SU-DHL-6 (cell line): ENCODE measurements around the gene HDAC3.

Experiments
- H2AFZ ChIP-seq: fragments of 200-600 bp; sonication (generic); 2 replicates; pipeline ENCODE4 v1.6.1; 2014; ENCODE audit warnings: low read depth, mild to moderate bottlenecking, moderate library complexity, mixed read lengths, antibody characterized with exemption, low read length; ENCODE audit not compliant: severe bottlenecking
- H3F3A ChIP-seq: fragments of 200-600 bp; shearing (Covaris generic); 2 replicates; pipeline ENCODE4 v1.6.0; 2016; ENCODE audit warnings: antibody characterized with exemption, mild to moderate bottlenecking; ENCODE audit not compliant: insufficient read depth
- H3K27ac ChIP-seq: fragments of 200-600 bp; sonication (generic); 2 replicates; pipeline ENCODE4 v1.5.1; 2016; ENCODE audit warnings: low read depth, mild to moderate bottlenecking, low read length, moderate library complexity, mixed read lengths
- H3K27me3 ChIP-seq: fragments of 200-600 bp; sonication (generic), shearing (Covaris generic); 2 replicates; pipeline ENCODE4 v1.6.0; 2014; ENCODE audit warnings: mild to moderate bottlenecking, low read length
- H3K36me3 ChIP-seq: fragments of 200-600 bp; sonication (generic); 2 replicates; pipeline ENCODE4 v1.6.1; 2014; ENCODE audit warnings: mild to moderate bottlenecking, low read length, mixed read lengths
- H3K4me2 ChIP-seq: fragments of 300-600, 200-600 bp; shearing (Covaris generic), sonication (generic); 2 replicates; pipeline ENCODE4 v1.6.0; 2014; ENCODE audit warnings: low read length, low read depth, mild to moderate bottlenecking; ENCODE audit not compliant: poor library complexity, severe bottlenecking
- H3K4me3 ChIP-seq: fragments of 200-600 bp; sonication (generic); 2 replicates; pipeline ENCODE4 v1.5.1; 2014; ENCODE audit warnings: antibody characterized with exemption, low read length, mild to moderate bottlenecking, mixed read lengths; ENCODE audit not compliant: insufficient read depth, poor library complexity, severe bottlenecking
- H3K79me2 ChIP-seq: fragments of 200-600 bp; sonication (generic); 2 replicates; pipeline ENCODE4 v1.6.1; 2014; ENCODE audit warnings: mild to moderate bottlenecking, low read length, moderate library complexity; ENCODE audit not compliant: insufficient read depth
- H3K9ac ChIP-seq: fragments of 200-600 bp; sonication (generic); 2 replicates; pipeline ENCODE4 v1.7.0; 2014; ENCODE audit warnings: mild to moderate bottlenecking, low read length
- H3K9me2 ChIP-seq: fragments of 200-600 bp; sonication (generic); replicated peaks from 2 replicates; pipeline ENCODE4 v1.6.1; 2014; ENCODE audit warnings: low read length; ENCODE audit not compliant: insufficient read depth
- H3K9me3 ChIP-seq: fragments of 200-600 bp; sonication (generic); 2 replicates; pipeline ENCODE4 v1.6.1; 2014; ENCODE audit warnings: low read length, mixed read lengths; ENCODE audit not compliant: insufficient read depth
- H4K20me1 ChIP-seq: fragments of 200-600 bp; sonication (generic); 2 replicates; pipeline ENCODE4 v1.6.1; 2014; ENCODE audit warnings: low read depth, mild to moderate bottlenecking, antibody characterized with exemption, low read length, moderate library complexity, mixed read lengths
- CTCF ChIP-seq: fragments of 200-600 bp; sonication (generic); IDR thresholded peaks from one replicate; pipeline ENCODE4 v1.5.1; 2017; ENCODE audit warnings: antibody characterized with exemption, mild to moderate bottlenecking, low read length, moderate library complexity; ENCODE audit not compliant: insufficient read depth, poor library complexity, severe bottlenecking
- EZH2phosphoT487 ChIP-seq: fragments of 200-600 bp; sonication (generic), shearing (Covaris generic); conservative IDR thresholded peaks from 2 replicates; pipeline ENCODE4 v1.6.1; 2018; ENCODE audit warnings: mild to moderate bottlenecking, antibody characterized with exemption, low read length, moderate library complexity, mixed read lengths

The HDAC3 gene

GRCh38 chr5:141637767-141638419 is 1.2 kb upstream of the HDAC3 start:
- Histone ChIP-seq H3K4me2 (peak overlapping the region; percentile 71), H3K9ac (peak overlapping the region; percentile 94), H3K4me3 (peak overlapping the region; percentile 97), H3K27ac (peak overlapping the region; percentile 82), H3K9me2 (no peaks in the 10 kb centered on the region), H4K20me1 (peaks cover 14% of the 10 kb centered on the region; the same call in 1 of the 2 replicates), H3K27me3 (no peaks in the 10 kb centered on the region), H3K79me2 (peaks cover 45% of the 10 kb centered on the region), H3F3A (peaks cover 12% of the 10 kb centered on the region), H3K36me3 (no peaks in the 10 kb centered on the region; the same call in 1 of the 2 replicates), H2AFZ (peak overlapping the region; percentile 70), H3K9me3 (no peaks in the 10 kb centered on the region)
- TF ChIP-seq EZH2phosphoT487 (no peak), CTCF (peak; percentile 49)

- H3K9ac ChIP-seq, result peak overlapping the region; percentile 94
- H3K27ac ChIP-seq, result peak overlapping the region; percentile 82
- H3K36me3 ChIP-seq, result peaks cover 4% of the 10 kb centered on the region
- H3K9me2 ChIP-seq, result no peaks in the 10 kb centered on the region
- peak overlapping the region; percentile 97 for H3K4me3 ChIP-seq
- no peak for TF ChIP-seq EZH2phosphoT487
- no peak for TF ChIP-seq CTCF
- H3K4me2 ChIP-seq, result peak overlapping the region; percentile 71
- H3K9me3 ChIP-seq, result no peaks in the 10 kb centered on the region
- H3K79me2 ChIP-seq, result peaks cover 52% of the 10 kb centered on the region
- H4K20me1 ChIP-seq, result peaks cover 15% of the 10 kb centered on the region; the same call in 1 of the 2 replicates
- H2AFZ ChIP-seq, result peak overlapping the region; percentile 70
- H3K27me3 ChIP-seq, result no peaks in the 10 kb centered on the region
- H3F3A ChIP-seq, result peaks cover 8% of the 10 kb centered on the region
Measured at GRCh38 chr5:141637123-141637766, 596 bp upstream of the HDAC3 start.

GRCh38 chr5:141636106-141636412 is 590 bp downstream of the HDAC3 start:
- TF ChIP-seq EZH2phosphoT487 (no peak), CTCF (no peak)
- peaks cover 9% of the 10 kb centered on the region for H3K36me3 ChIP-seq
- no peaks in the 10 kb centered on the region for H3K27me3 ChIP-seq
- peak overlapping the region; percentile 97 for H3K4me3 ChIP-seq
- H3K27ac ChIP-seq, result no peak overlapping the region
- peak overlapping the region; percentile 94 for H3K9ac ChIP-seq
- no peaks in the 10 kb centered on the region for H3K9me2 ChIP-seq
- H3K4me2 ChIP-seq, result peak overlapping the region; percentile 71
- H3K9me3 ChIP-seq, result no peaks in the 10 kb centered on the region
- peaks cover 64% of the 10 kb centered on the region for H3K79me2 ChIP-seq
- peak overlapping the region; percentile 28 for H2AFZ ChIP-seq
- peaks cover 15% of the 10 kb centered on the region for H4K20me1 ChIP-seq
- peaks cover 8% of the 10 kb centered on the region; the same call in 1 of the 2 replicates for H3F3A ChIP-seq
